WI38 (cell line): ENCODE measurements around the gene PPIH.
A peak's percentile ranks its signal among the peaks of the same experiment; 100 is the strongest.

ENCODE experiments used
- H3K4me3 ChIP-seq: 2 replicates; pipeline ENCODE4 v1.5.1; 2011; ENCODE audit warnings: low read depth, mild to moderate bottlenecking, control low read depth, low read length
- CTCF ChIP-seq: IDR thresholded peaks from 2 replicates; pipeline ENCODE4 v1.5.1; 2012; ENCODE audit warnings: low read depth, mild to moderate bottlenecking, control low read depth, low read length

The PPIH gene

DNA sequence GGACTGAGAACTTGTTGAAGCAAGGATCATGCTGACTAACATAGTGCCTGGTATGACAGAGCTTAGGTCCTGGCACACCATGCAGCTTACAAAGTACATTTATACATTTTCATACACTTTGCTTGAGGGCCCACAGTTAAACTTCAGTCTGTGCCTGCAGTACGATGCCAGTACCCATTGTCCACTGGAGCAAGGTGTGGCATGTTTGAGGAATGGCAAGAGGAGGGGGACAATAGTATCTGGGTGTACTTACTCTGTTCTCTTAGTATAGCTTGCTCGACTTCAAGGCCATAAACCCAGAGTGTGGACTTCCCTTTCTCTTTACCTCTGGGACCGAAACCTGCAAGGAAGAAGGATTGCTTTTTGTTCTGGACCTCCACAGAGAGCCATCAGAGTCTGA, 17.2 kb downstream of the PPIH start:
- TF ChIP-seq CTCF, result no peak
- no peak overlapping the region for H3K4me3 ChIP-seq

DNA sequence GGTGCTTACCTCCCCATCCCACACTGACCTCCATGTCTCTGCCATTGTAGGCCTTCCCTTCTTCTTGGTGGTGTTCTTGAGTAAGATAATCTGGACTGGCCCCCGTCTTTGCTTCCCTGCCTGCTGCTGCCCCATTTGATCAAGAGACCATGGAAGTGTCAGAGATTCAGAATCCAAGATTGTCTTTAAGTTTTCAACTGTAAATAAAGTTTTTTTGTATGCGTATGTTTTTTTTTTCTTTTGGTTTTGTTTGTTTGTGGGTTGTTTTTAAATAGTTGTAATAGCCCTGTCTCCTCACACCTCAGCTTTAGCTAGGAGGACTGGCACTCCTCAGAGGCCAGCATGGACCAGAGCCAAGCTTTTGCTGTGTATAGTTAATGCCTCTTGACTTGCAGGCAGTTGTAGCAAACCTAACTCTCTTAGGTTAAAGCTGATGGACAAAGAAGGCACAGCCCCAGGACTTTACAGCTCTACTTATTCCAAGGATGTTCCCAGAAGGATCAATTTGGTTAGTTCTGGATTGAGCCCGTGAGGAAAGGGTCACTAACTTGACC, 18.4 kb downstream of the PPIH start:
- no peak for TF ChIP-seq CTCF
- H3K4me3 ChIP-seq, result no peak overlapping the region

- H3K4me3 ChIP-seq, result no peak overlapping the region
- TF ChIP-seq CTCF, result no peak
These were observed 21.3 kb downstream of the PPIH start for GRCh38 chr1:42679364-42679983.

DNA sequence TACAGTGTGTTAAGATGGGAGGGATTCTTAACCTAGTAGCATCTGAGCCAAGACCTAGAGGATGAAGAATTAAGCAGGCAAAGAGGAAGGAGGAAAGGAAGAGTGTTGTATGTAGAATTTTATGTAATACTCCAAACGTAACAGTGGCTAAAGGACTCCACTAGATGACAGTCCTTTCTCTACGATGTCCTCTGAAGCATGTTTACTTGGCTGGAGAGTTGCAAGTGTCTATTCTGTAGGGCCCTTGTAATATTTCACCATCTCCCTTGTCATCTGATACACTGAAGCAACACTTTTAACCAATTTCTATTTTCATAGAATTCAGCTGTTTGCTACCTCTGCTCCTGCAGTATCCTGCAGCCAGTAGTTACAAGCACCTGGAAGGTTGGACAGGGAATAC, 21.8 kb downstream of the PPIH start:
- H3K4me3 ChIP-seq, result no peak overlapping the region
- TF ChIP-seq CTCF, result no peak

- H3K4me3 ChIP-seq, result peak overlapping the region; percentile 85
- TF ChIP-seq CTCF, result no peak
These were observed 22.9 kb downstream of the PPIH start for GRCh38 chr1:42680921-42681683.

DNA sequence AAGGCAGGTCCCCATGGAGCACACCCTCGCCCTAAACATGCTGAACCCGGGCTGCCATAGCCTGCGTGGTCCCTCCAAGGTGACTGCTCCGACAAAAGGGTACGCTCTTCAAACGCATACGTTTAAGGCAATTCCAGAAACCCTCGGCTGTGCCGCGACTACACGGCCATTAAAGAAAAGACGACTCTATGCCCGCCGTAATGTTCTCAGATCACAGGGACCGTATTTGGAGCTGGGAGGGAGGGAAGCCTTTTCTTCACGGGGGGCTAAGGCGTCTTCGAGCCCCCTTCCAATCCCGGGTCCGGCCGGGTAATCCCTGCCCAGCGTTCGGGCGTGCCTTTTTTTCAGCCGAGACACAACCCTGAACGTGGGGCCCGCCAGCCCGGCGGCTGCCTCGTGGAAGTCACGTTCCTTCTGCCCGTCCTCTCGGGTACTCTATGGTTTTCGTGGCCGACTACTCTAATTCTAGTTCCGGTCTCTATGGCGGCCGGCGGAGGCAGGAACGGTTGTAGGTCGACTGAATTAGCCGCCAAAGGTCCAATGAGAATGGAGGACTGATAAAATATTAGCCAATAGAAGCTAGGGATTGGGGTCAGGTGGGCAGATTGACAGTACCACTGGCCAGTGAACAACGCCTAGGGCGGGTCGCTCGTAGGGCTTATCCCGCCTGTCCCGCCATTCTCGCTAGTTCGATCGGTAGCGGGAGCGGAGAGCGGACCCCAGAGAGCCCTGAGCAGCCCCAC, 23.7 kb downstream of the PPIH start, which contains the start of gene YBX1:
YBX1 (plus strand) TSS at position 678 of the 743 bp plus-strand sequence. CDS start 148 bp downstream, outside the sequence.
- H3K4me3 ChIP-seq, result peak within 1 kb of the TSS; percentile 85
- no peak for TF ChIP-seq CTCF

DNA sequence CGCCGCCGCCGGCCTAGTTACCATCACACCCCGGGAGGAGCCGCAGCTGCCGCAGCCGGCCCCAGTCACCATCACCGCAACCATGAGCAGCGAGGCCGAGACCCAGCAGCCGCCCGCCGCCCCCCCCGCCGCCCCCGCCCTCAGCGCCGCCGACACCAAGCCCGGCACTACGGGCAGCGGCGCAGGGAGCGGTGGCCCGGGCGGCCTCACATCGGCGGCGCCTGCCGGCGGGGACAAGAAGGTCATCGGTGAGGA, 24.2 kb downstream of the PPIH start:
- H3K4me3 ChIP-seq, result peak overlapping the region; percentile 85
